Stimulated activated CD4-positive, alpha-beta T cell treated with anti-CD3 and anti-CD28 coated beads, Interleukin-12 subunit alpha, Interleukin-12 subunit beta, amount 100 ng/mL, for 48 hours (primary cell): ENCODE data around the gene DPPA2.

Experiments used
- DNase-seq, 3 donors: peaks; one replicate each; pipeline ENCODE4 v3.0.0-alpha.2; 2020; ENCODE audit warnings: low read depth in 2 of 3, low spot score in 1 of 3

Gene DPPA2

GRCh38 chr3:109325657-109326056 is 9.3 kb upstream of the DPPA2 start:
- no peak for DNase-seq

- no peak for DNase-seq
Observed at GRCh38 chr3:109325109-109325508, 8.8 kb upstream of the DPPA2 start.

GRCh38 chr3:109313061-109313460 is 3.3 kb downstream of the DPPA2 start:
- no peak for DNase-seq

GRCh38 chr3:109297496-109297895 is 18.8 kb downstream of the DPPA2 start:
- no peak for DNase-seq

GRCh38 chr3:109284071-109284470 is 32.2 kb downstream of the DPPA2 start:
- DNase-seq = no peak

- DNase-seq = no peak
Observed at GRCh38 chr3:109278546-109278945, 37.8 kb downstream of the DPPA2 start.

- no peak for DNase-seq
Observed at GRCh38 chr3:109278141-109278540, 38.2 kb downstream of the DPPA2 start.

GRCh38 chr3:109275702-109276293 is 40.5 kb downstream of the DPPA2 start:
- DNase-seq = no peak

GRCh38 chr3:109270779-109271178 is 45.5 kb downstream of the DPPA2 start:
- no peak for DNase-seq

- DNase-seq = no peak
Observed at GRCh38 chr3:109269577-109270275, 46.6 kb downstream of the DPPA2 start.

GRCh38 chr3:109268181-109268580 is 48.1 kb downstream of the DPPA2 start:
- no peak for DNase-seq

GRCh38 chr3:109265295-109265694 is 51.0 kb downstream of the DPPA2 start:
- no peak for DNase-seq

- no peak for DNase-seq
Observed at GRCh38 chr3:109257269-109257668, 59.0 kb downstream of the DPPA2 start.

- no peak for DNase-seq
Observed at GRCh38 chr3:109254770-109255169, 61.5 kb downstream of the DPPA2 start.

GRCh38 chr3:109252641-109253040 is 63.7 kb downstream of the DPPA2 start:
- DNase-seq = no peak
